Hepatocyte (in vitro differentiated cells): ENCODE data around the gene OSBP2. TPM values are rescaled to one million over a fixed set of nuclear protein-coding genes. Genes with fewer than 3 reads are reported as not detected.

Source experiments
- DNase-seq: peaks from one replicate; pipeline ENCODE4 v3.0.0-alpha.2; 2016; ENCODE audit warnings: low spot score
- H2AFZ ChIP-seq: fragments of 200-600 bp; sonication (generic); 2 replicates; pipeline ENCODE4 v1.6.0; 2016; ENCODE audit warnings: antibody characterized with exemption, mild to moderate bottlenecking
- H3K27ac ChIP-seq: fragments of 200-600 bp; sonication (generic); 2 replicates; pipeline ENCODE4 v1.5.1; 2016; ENCODE audit warnings: mild to moderate bottlenecking
- H3K27me3 ChIP-seq: fragments of 200-600 bp; sonication (generic); 2 replicates; pipeline ENCODE4 v1.6.1; 2016
- H3K36me3 ChIP-seq: fragments of 200-600 bp; sonication (generic); replicated peaks from 2 replicates; pipeline ENCODE4 v1.5.1; 2016; ENCODE audit warnings: low read depth; ENCODE audit not compliant: insufficient read depth
- H3K4me1 ChIP-seq: fragments of 200-600 bp; sonication (generic); 2 replicates; pipeline ENCODE4 v1.5.1; 2016; ENCODE audit warnings: mild to moderate bottlenecking, moderate library complexity; ENCODE audit not compliant: insufficient read depth
- H3K4me2 ChIP-seq: fragments of 200-600 bp; sonication (generic); 2 replicates; pipeline ENCODE4 v1.6.0; 2016
- H3K4me3 ChIP-seq: fragments of 200-600 bp; sonication (generic); 2 replicates; pipeline ENCODE4 v1.5.1; 2016; ENCODE audit warnings: mild to moderate bottlenecking
- H3K79me2 ChIP-seq: fragments of 200-600 bp; sonication (generic); 2 replicates; pipeline ENCODE4 v1.6.0; 2017; ENCODE audit warnings: mild to moderate bottlenecking
- H3K9me2 ChIP-seq: fragments of 200-600 bp; sonication (generic); replicated peaks from 2 replicates; pipeline ENCODE4 v1.6.0; 2017; ENCODE audit warnings: mild to moderate bottlenecking; ENCODE audit not compliant: insufficient read depth
- H3K9me3 ChIP-seq: fragments of 200-600 bp; sonication (generic); 2 replicates; pipeline ENCODE4 v1.5.1; 2016; ENCODE audit warnings: low read depth, mild to moderate bottlenecking
- H4K20me1 ChIP-seq: fragments of 200-600 bp; sonication (generic); 2 replicates; pipeline ENCODE4 v1.6.0; 2016; ENCODE audit warnings: mild to moderate bottlenecking; ENCODE audit not compliant: insufficient read depth, poor library complexity, severe bottlenecking
- CTCF ChIP-seq: fragments of 200-600 bp; sonication (generic); IDR thresholded peaks from 2 replicates; pipeline ENCODE4 v1.5.1; 2016; ENCODE audit warnings: antibody characterized with exemption, mild to moderate bottlenecking; ENCODE audit not compliant: poor library complexity
- EZH2 ChIP-seq: fragments of 200-600 bp; sonication (generic); IDR thresholded peaks from 2 replicates; pipeline ENCODE4 v1.6.1; 2016; ENCODE audit warnings: antibody characterized with exemption, mild to moderate bottlenecking, borderline replicate concordance
- EZH2phosphoT487 ChIP-seq: fragments of 200-600 bp; sonication (generic); IDR thresholded peaks from one replicate; pipeline ENCODE4 v1.6.1; 2018; ENCODE audit warnings: antibody characterized with exemption, mild to moderate bottlenecking, low read depth, moderate library complexity; ENCODE audit not compliant: unreplicated experiment, severe bottlenecking
- WGBS: methylation state at CpG from one replicate; pipeline ENCODE4 v1.1.6; 2016; ENCODE audit warnings: low lambda C conversion rate; ENCODE audit errors: missing lambda C conversion rate; 5-methylcytosine and 5-hydroxymethylcytosine counted together
- polyA plus RNA-seq: library from polyadenylated mRNA; unstranded; fragments of >200 nt; fragmentation: Nextera tagmentation; extraction: Ambion mirVana; gene quantifications from 2 replicates; pipeline ENCODE4 v1.2.1, GENCODE V29; 2016
- total RNA-seq: library from RNA; depleted of rRNA; stranded (reverse); fragments of >200 nt; gene quantifications from 2 replicates; pipeline ENCODE4 v1.2.3, GENCODE V29; 2014

The OSBP2 gene
- total and polyA plus RNA-seq, 2 experiments from 2014 or later, result 23.0 to 25.5 TPM

GRCh38 chr22:30908051-30908461 lies 213.4 kb downstream of the OSBP2 start:
- H3K27me3 ChIP-seq, result no peaks in the 10 kb centered on the region
- H3K79me2 ChIP-seq, result no peaks in the 10 kb centered on the region
- no peaks in the 10 kb centered on the region for H3K9me2 ChIP-seq
- no peak overlapping the region for H3K4me2 ChIP-seq
- DNase-seq, result no peak
- no peak overlapping the region for H3K27ac ChIP-seq
- H3K36me3 ChIP-seq, result no peaks in the 10 kb centered on the region
- H3K4me1 ChIP-seq, result no peaks in the 10 kb centered on the region
- TF ChIP-seq EZH2 (no peak), CTCF (no peak), EZH2phosphoT487 (no peak)
- H3K4me3 ChIP-seq, result no peak overlapping the region
- WGBS, result 94% methylated on average over 6 of the region's 6 CpGs
- no peaks in the 10 kb centered on the region for H3K9me3 ChIP-seq
- no peaks in the 10 kb centered on the region for H4K20me1 ChIP-seq
- H2AFZ ChIP-seq, result no peak overlapping the region

GRCh38 chr22:30909306-30909705 lies 214.6 kb downstream of the OSBP2 start:
- H2AFZ ChIP-seq, result no peak overlapping the region
- DNase-seq, result no peak
- H3K4me2 ChIP-seq, result no peak overlapping the region
- no peaks in the 10 kb centered on the region for H3K9me2 ChIP-seq
- H3K27me3 ChIP-seq, result no peaks in the 10 kb centered on the region
- H3K27ac ChIP-seq, result no peak overlapping the region
- 93% methylated on average over 5 of the region's 5 CpGs for WGBS
- H3K9me3 ChIP-seq, result no peaks in the 10 kb centered on the region
- no peaks in the 10 kb centered on the region for H3K4me1 ChIP-seq
- H3K79me2 ChIP-seq, result no peaks in the 10 kb centered on the region
- no peaks in the 10 kb centered on the region for H3K36me3 ChIP-seq
- no peaks in the 10 kb centered on the region for H4K20me1 ChIP-seq
- TF ChIP-seq EZH2phosphoT487 (no peak), CTCF (no peak), EZH2 (no peak)
- no peak overlapping the region for H3K4me3 ChIP-seq

DNA sequence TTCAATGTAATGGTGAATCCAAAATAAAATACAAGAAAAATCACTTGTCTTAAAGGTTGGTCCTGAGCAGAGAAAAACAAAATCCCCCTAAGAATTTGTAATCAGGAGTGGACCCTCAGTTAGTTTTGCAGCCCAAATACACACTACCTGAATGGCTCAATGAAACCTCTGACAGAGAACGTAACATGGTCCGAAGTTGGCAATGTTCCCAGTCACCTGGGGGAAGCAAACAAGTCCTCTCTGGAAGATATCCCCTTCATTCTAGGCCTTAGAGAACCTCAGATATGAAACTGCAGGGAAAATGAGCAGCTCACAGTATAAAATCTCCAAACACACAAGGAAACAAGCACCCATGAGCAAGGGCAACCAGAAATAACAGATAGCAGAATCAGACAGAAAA lies 215.7 kb downstream of the OSBP2 start:
- no peak overlapping the region for H2AFZ ChIP-seq

More for the DNA sequence above, 215.7 kb downstream of the OSBP2 start:
- Histone ChIP-seq H3K27ac (no peak overlapping the region), H3K4me1 (no peaks in the 10 kb centered on the region), H3K27me3 (no peaks in the 10 kb centered on the region), H3K4me2 (no peak overlapping the region), H3K4me3 (no peak overlapping the region), H3K9me3 (no peaks in the 10 kb centered on the region), H3K79me2 (no peaks in the 10 kb centered on the region), H3K36me3 (no peaks in the 10 kb centered on the region), H4K20me1 (no peaks in the 10 kb centered on the region), H3K9me2 (no peaks in the 10 kb centered on the region)
- TF ChIP-seq EZH2, result no peak
- no peak for TF ChIP-seq EZH2phosphoT487
- TF ChIP-seq CTCF, result no peak
- WGBS, result 93% methylated on average over 2 of the region's 2 CpGs
- no peak for DNase-seq
